ENCODE measurements around the gene RAB2B.
"Not testable (repeated sequence)": the region's sequence is repeated elsewhere in the genome, so short reads cannot be mapped to it uniquely, and the experiment has no call there.

The RAB2B gene

GRCh38 chr14:21486640-21487087 lies 9.9 kb upstream of the RAB2B start:
- peak; percentile 77 for DNase-seq

- no peak for DNase-seq
Measured at GRCh38 chr14:21476523-21476924, 235 bp downstream of the RAB2B start.

GRCh38 chr14:21475767-21476522 lies 814 bp downstream of the RAB2B start:
- DNase-seq: no peak

GRCh38 chr14:21467616-21468015 lies 9.1 kb downstream of the RAB2B start:
- peak; percentile 95 for DNase-seq

- DNase-seq: peak; percentile 100
Measured at GRCh38 chr14:21455912-21456667, 20.7 kb downstream of the RAB2B start, which contains the start of gene CHD8. TSS of gene CHD8 (minus strand) at chr14:21456123. CDS start at chr14:21431643, 24,480 bp downstream.

- DNase-seq: no peak
Measured at GRCh38 chr14:21455592-21455911, 21.2 kb downstream of the RAB2B start.

- DNase-seq: no peak
Measured at GRCh38 chr14:21454843-21455544, 21.8 kb downstream of the RAB2B start.

GRCh38 chr14:21449899-21450216 lies 26.9 kb downstream of the RAB2B start:
- DNase-seq: no peak

GRCh38 chr14:21442657-21443056 lies 34.1 kb downstream of the RAB2B start:
- not testable (repeated sequence) for DNase-seq

- no peak for DNase-seq
Measured at GRCh38 chr14:21440859-21441258, 35.9 kb downstream of the RAB2B start.

GRCh38 chr14:21437063-21437901 lies 39.5 kb downstream of the RAB2B start:
- DNase-seq: peak; percentile 100

GRCh38 chr14:21436567-21437062 lies 40.1 kb downstream of the RAB2B start:
- no peak for DNase-seq

- DNase-seq: no peak
Measured at GRCh38 chr14:21431126-21431525, 45.6 kb downstream of the RAB2B start.

- DNase-seq: no peak
Measured at GRCh38 chr14:21428930-21429329, 47.8 kb downstream of the RAB2B start.

GRCh38 chr14:21426692-21427091 lies 50.1 kb downstream of the RAB2B start:
- DNase-seq: no peak

GRCh38 chr14:21419528-21419927 lies 57.2 kb downstream of the RAB2B start:
- DNase-seq: no peak

- DNase-seq: no peak
Measured at GRCh38 chr14:21415329-21415728, 61.4 kb downstream of the RAB2B start.

GRCh38 chr14:21414137-21414631 lies 62.6 kb downstream of the RAB2B start:
- DNase-seq: no peak
